ENCODE results near the gene CDK5RAP3.

Gene CDK5RAP3

GRCh38 chr17:47941246-47942095 lies 29.4 kb upstream of the CDK5RAP3 start, which contains the start of gene PNPO:
Gene PNPO, plus strand, starts transcription at chr17:47941571. Its CDS starts 105 bp downstream, at chr17:47941676.
- TF ChIP-seq, protein P1, sequence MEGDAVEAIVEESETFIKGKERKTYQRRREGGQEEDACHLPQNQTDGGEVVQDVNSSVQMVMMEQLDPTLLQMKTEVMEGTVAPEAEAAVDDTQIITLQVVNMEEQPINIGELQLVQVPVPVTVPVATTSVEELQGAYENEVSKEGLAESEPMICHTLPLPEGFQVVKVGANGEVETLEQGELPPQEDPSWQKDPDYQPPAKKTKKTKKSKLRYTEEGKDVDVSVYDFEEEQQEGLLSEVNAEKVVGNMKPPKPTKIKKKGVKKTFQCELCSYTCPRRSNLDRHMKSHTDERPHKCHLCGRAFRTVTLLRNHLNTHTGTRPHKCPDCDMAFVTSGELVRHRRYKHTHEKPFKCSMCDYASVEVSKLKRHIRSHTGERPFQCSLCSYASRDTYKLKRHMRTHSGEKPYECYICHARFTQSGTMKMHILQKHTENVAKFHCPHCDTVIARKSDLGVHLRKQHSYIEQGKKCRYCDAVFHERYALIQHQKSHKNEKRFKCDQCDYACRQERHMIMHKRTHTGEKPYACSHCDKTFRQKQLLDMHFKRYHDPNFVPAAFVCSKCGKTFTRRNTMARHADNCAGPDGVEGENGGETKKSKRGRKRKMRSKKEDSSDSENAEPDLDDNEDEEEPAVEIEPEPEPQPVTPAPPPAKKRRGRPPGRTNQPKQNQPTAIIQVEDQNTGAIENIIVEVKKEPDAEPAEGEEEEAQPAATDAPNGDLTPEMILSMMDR (IDR thresholded peaks at IDR 0.05; ENCODE audit: low read depth, low read length), result no peak
- H3K4me1 ChIP-seq, result no peaks in the 10 kb centered on the region
- H3K27me3 ChIP-seq, result no peaks in the 10 kb centered on the region
- 0 out of 2 replicates have a peak, but pooled peaks cover 4% of the 10 kb centered on the region for H3K9me3 ChIP-seq
- H3K4me3 ChIP-seq (ENCODE audit: low read depth, low read length), result peak within 1 kb of the TSS; percentile 83
- DNase-seq, result peak; percentile 94
- 0 out of 2 replicates have a peak, but pooled peaks cover 2% of the 10 kb centered on the region for H3K36me3 ChIP-seq

DNA sequence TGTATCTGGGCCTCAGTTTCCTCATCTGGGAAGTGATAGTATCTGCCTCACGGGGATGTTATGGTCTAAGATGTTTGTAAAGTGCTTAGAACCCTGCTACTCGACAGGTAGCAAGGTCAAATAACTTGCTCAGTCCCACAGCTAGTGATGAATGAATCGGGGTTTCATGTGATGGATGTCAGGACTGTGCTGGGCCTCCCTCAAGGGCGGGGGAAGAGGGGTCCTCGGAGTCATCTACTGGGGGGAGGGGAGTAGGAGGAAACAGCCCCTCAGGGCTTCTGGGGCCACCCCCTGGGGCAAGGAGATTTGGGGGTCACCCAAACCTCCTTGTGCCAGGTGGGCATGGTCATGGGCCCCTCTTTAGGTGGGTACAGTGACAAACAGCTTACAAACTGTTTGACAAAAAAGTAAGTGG lies 28.8 kb upstream of the CDK5RAP3 start:
- Histone ChIP-seq H3K9me3 (0 out of 2 replicates have a peak, but pooled peaks cover 4% of the 10 kb centered on the region), H3K4me3 (ENCODE audit: low read depth, low read length) (peak overlapping the region; percentile 83), H3K4me1 (no peaks in the 10 kb centered on the region), H3K36me3 (0 out of 2 replicates have a peak, but pooled peaks cover 2% of the 10 kb centered on the region), H3K27me3 (no peaks in the 10 kb centered on the region)
- no peak for DNase-seq
- TF ChIP-seq, protein P1 (IDR thresholded peaks at IDR 0.05; ENCODE audit: low read depth, low read length), result no peak

- no peak for DNase-seq
- Histone ChIP-seq H3K27me3 (no peaks in the 10 kb centered on the region), H3K36me3 (0 out of 2 replicates have a peak, but pooled peaks cover 2% of the 10 kb centered on the region), H3K4me3 (ENCODE audit: low read depth, low read length) (peak overlapping the region; percentile 83), H3K4me1 (no peaks in the 10 kb centered on the region), H3K9me3 (0 out of 2 replicates have a peak, but pooled peaks cover 4% of the 10 kb centered on the region)
- TF ChIP-seq, protein P1 (IDR thresholded peaks at IDR 0.05; ENCODE audit: low read depth, low read length), result no peak
Observed at GRCh38 chr17:47942568-47942967, 28.3 kb upstream of the CDK5RAP3 start.

GRCh38 chr17:47945080-47945479 lies 25.8 kb upstream of the CDK5RAP3 start:
- Histone ChIP-seq H3K4me3 (ENCODE audit: low read depth, low read length) (no peak overlapping the region), H3K9me3 (0 out of 2 replicates have a peak, but pooled peaks cover 4% of the 10 kb centered on the region), H3K27me3 (no peaks in the 10 kb centered on the region), H3K4me1 (peaks cover 7% of the 10 kb centered on the region), H3K36me3 (peaks cover 2% of the 10 kb centered on the region; the same call in 1 of the 2 replicates)
- TF ChIP-seq, protein P1 (IDR thresholded peaks at IDR 0.05; ENCODE audit: low read depth, low read length), result no peak
- DNase-seq, result no peak

- Histone ChIP-seq H3K27me3 (no peaks in the 10 kb centered on the region), H3K4me3 (ENCODE audit: low read depth, low read length) (no peak overlapping the region), H3K4me1 (peaks cover 8% of the 10 kb centered on the region), H3K9me3 (0 out of 2 replicates have a peak, but pooled peaks cover 2% of the 10 kb centered on the region), H3K36me3 (peaks cover 2% of the 10 kb centered on the region; the same call in 1 of the 2 replicates)
- DNase-seq, result no peak
- TF ChIP-seq, protein P1 (IDR thresholded peaks at IDR 0.05; ENCODE audit: low read depth, low read length), result no peak
Observed at GRCh38 chr17:47945529-47946508, 25.1 kb upstream of the CDK5RAP3 start.

All from BE2C (cell line).